ENCODE results near the gene ZSWIM9. TPM values are rescaled to one million over a fixed set of nuclear protein-coding genes. Genes with fewer than 3 reads are reported as not detected.
"Not testable (repeated sequence)": the region's sequence is repeated elsewhere in the genome, so short reads cannot be mapped to it uniquely, and the experiment has no call there.

The ZSWIM9 gene
- total RNA-seq, 1 donor from 2014 or later: 4.5 TPM

DNA sequence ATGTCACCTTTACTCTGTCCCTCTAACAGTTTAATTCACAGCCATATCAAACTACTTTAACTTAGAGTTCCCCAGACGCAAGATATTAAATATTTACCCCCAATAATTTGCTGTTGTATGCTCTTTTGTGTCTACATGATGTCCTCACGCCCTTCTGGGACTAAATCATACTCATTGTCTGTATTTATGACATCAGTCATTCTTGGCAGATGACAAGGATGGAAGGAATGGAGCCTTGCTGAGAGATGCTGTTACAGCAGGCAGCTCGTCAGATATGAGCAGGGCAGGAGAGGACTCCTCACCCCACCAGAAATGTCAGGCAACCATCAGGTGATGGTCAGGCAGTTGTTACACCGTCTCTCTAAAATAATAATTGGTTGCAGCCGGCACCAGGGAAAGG is 43.5 kb downstream of the ZSWIM9 start:
- no peak for DNase-seq (ENCODE audit: low read depth, low spot score)

DNA sequence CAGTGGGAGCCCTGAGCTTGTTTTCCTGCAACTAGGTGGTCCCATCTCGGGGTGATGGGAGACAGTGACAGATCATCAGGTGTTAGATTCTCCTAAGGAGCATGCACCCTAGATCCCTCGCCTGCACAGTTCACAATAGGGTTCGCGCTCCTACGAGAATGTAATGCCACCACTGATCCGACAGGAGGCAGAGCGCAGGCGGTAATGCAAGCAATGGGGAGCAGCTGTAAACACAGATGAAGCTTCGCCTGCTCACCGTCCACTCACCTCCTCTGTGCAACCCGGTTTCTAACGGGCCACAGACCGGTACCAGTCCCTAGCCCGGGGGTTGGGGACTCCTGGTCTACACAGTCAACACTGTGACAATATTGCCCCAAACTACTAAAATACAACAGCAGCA is 46.5 kb downstream of the ZSWIM9 start:
- no peak for DNase-seq (ENCODE audit: low read depth, low spot score)

DNA sequence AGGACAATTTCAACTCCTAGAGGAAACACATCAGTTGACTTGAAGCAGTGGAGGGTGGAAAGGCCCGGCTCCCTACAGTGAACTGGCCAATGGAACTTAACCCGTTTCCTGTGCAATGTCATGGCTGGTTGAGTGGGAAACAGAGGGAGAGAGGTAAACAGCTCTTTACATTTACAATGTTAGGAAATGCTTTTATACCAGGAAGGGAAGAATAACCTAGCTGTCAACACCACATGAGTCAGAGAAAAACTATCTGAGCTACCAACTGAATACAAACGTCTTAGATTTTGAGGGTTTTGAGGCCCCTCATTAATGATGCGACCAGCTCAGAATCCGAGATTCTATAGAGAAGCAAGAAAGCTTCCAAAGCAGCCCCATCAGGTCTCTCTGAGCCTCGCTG is 48.5 kb downstream of the ZSWIM9 start:
- DNase-seq (ENCODE audit: low read depth, low spot score): peak; percentile 64

DNA sequence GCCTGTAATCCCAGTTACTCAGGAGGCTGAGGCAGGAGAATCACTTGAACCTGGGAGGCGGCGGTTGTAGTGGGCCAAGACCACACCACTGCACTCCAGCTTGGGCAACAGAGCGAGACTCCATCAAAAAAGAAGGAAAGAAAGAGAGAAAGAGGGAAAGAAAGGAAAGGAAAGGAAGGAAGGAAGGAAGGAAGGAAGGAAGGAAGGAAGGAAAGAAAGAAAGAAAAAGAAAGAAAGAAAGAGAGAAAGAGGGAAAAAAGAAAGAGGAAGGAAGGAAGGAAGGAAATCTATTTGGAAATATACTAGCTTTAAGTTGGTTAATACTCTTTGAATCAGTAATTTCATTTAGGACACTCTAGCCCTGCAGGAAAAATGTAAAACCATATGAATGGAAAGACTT is 50.3 kb downstream of the ZSWIM9 start:
- not testable (repeated sequence) for DNase-seq (ENCODE audit: low read depth, low spot score)

DNA sequence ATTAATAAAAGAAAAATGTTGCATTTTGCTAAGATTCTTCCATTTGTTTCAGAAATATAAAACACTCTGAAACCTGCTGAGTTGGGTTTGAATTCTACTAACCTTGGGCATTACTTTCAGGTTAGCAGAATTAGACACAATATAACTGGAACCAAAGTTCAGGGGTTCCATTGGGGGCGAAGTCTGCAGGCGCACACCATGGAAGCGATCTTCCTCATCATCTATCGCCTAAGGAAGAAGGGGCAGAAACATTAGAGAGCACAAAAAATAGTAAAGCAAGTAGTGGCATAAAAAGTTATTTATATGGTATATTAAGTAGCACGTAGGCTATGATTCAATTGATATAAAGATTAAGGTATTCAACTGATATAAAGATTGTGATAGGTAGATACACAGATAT is 51.1 kb downstream of the ZSWIM9 start:
- DNase-seq (ENCODE audit: low read depth, low spot score): no peak

- no peak for DNase-seq (ENCODE audit: low read depth, low spot score)
These were observed 60.2 kb downstream of the ZSWIM9 start for GRCh38 chr19:48230555-48231129.

DNA sequence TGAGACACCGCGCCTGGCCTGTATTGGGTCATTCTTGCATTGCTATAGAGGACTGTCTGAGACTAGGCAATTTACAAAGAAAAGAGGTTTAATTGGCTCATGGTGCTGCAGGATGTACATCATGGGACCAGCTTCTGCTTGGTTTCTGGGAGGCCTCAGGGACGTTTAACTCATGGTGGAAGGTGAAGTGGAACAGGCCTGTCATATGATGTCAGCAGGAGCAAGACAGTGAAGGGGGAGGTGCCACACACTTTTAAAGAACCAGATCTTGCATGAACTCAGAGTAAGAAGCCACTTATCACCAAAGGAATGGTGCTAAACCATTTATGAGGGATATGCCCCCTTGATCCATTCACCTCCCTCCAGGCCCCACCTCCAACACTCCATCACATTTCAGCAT is 66.6 kb downstream of the ZSWIM9 start:
- DNase-seq (ENCODE audit: low read depth, low spot score): no peak

- no peak for DNase-seq (ENCODE audit: low read depth, low spot score)
These were observed 68.6 kb downstream of the ZSWIM9 start for GRCh38 chr19:48239120-48239519.

DNA sequence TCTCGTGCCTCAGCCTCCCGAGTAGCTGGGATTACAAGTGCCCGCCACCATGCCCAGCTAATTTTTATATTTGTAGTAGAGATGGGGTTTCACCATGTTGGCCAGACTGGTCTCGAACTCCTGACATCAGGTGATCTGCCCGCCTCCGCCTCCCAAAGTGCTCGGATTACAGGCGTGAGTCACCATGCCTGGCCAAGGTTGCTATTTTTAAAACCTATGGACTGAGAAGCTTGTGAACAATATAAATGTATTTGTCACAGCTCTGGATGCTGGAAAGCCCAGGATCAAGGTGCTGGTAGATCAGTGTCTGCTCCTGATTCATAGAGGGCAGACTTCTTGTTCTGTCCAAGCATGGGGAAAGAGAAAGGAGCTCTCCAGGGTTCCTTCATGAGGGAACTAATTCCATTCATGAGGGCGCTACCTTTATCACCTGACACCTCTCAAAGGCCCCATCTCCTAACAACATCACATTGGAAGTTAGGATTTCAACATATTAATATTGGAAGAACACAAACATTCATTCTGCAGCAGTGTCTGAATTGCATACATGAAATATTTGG is 69.2 kb downstream of the ZSWIM9 start:
- DNase-seq (ENCODE audit: low read depth, low spot score): no peak

DNA sequence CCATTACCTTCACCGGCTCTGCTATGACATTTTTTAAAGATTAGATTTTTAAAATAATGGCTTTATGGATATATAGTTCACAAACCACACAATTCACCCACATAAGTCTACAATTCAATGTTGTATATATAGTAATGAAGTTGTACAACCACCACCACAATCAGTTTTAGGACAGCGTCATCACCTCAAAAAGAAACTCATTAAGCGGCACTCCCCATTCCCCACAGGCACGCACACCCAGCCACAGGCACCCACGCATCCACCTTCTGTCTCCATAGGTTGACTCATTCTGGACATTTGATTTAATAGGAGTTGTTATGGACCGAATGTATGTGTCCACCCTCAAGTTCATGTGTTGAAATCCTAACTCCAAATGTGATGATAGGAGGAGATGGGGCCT is 71.3 kb downstream of the ZSWIM9 start:
- not testable (repeated sequence) for DNase-seq (ENCODE audit: low read depth, low spot score)

DNA sequence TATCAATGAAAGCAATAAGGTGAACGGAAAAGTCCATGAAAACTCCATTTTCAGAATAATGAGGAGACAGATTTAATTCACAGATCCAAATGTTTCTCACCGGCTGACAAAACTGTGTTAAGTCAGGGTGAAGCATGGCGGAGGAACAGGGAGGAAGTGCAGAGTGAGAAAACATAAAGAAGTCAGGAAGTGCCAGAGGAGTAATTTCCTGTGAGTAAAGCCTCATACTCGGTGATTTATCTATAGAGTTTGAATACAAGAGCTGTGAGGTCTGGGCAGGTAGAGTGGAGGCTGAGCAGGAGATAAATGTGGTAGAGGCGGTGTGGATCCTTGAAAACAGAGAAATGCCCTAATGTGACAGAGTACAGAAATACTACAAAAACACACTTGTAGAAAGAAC is 73.8 kb downstream of the ZSWIM9 start:
- DNase-seq (ENCODE audit: low read depth, low spot score): peak; percentile 57

DNA sequence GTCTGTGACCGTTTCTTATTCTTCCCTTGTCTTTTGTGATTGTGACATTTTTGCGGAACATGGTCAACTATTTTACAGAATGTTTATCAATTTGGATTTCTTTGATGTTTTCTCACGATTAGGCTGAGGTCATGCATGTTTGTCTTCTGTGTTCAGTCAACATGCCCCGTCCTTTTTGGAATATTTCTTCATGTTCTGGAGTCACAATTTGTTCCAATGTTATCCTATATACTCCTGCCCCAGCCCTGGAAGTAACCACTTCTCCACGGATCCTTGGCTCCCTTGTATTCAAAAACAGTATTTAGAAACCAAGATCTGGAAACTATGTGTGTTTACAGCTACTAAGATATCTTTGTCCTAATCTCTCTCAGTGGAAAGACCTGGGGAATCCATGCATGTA is 75.6 kb downstream of the ZSWIM9 start:
- no peak for DNase-seq (ENCODE audit: low read depth, low spot score)

- DNase-seq (ENCODE audit: low read depth, low spot score): no peak
These were observed 76.7 kb downstream of the ZSWIM9 start for GRCh38 chr19:48247212-48247611.

Other genes with a start within 250 kb of the ZSWIM9 start
- gene BSPH1, start 178.5 kb upstream of the ZSWIM9 start, total RNA-seq: not detected in 2 replicates
- gene ELSPBP1, start 176.0 kb upstream of the ZSWIM9 start, total RNA-seq: not detected in 2 replicates
- gene CABP5, start 126.6 kb upstream of the ZSWIM9 start, total RNA-seq: not detected in 2 replicates
- 58.5 and 59.5 TPM in 2 replicates for gene PLA2G4C, start 59.9 kb upstream of the ZSWIM9 start, total RNA-seq
- gene LIG1, start 336 bp upstream of the ZSWIM9 start, total RNA-seq: 50.2 and 57.6 TPM in 2 replicates
- gene CARD8, start 85.2 kb downstream of the ZSWIM9 start, total RNA-seq: 92.5 and 103 TPM in 2 replicates
- gene ZNF114, start 99.4 kb downstream of the ZSWIM9 start, total RNA-seq: 0.66 and 0.81 TPM in 2 replicates
- 51.2 and 82.6 TPM in 2 replicates for gene EMP3, start 154.9 kb downstream of the ZSWIM9 start, total RNA-seq
- gene TMEM143, start 193.3 kb downstream of the ZSWIM9 start, total RNA-seq: 1.5 and 2.7 TPM in 2 replicates
- gene SYNGR4, start 193.7 kb downstream of the ZSWIM9 start, total RNA-seq: not detected in 2 replicates
- gene KDELR1, start 220.9 kb downstream of the ZSWIM9 start, total RNA-seq: 45.6 and 47.8 TPM in 2 replicates
- 0.39 and 0.40 TPM in 2 replicates for gene GRIN2D, start 223.0 kb downstream of the ZSWIM9 start, total RNA-seq